Measurements from ENCODE around the gene BRPF1. TPM values are rescaled to one million over a fixed set of nuclear protein-coding genes. Genes with fewer than 3 reads are reported as not detected.

Gene BRPF1
- total RNA-seq, 1 experiment from 2014 or later, result 23.6 TPM

DNA sequence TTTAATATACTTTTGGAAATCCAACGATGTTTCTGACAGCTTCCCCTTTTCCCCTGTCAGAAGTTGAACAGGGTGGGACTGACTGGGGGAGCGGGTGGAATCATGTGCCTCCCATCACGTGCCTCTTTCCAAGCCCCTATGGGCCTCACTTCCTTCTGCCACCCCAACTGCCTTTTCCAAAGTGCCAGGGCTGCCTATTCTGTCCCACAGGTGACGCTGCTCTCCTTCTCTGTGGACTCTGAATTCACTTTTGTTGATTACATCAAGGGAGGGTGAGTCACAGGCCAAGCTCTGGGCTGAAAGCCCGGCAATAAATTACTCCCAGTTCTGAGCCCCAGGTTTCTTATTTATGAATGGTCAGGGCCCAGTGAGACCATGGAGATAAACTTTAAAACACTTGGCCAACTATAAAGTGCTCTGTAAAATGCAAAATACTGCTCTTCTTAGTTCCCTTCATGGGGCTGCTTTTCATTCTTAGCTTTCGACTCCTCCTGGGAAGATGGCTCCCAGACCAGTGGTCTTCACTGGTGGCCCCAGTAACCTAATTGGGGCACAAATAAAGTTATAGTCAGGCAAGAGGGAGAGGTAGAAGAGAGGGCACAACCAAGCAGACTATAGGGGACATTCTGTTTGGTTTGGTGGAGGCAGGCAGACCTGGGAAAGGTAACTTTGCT is 15.6 kb upstream of the BRPF1 start (continued):
- TF ChIP-seq MAX (IDR thresholded peaks at IDR 0.05) (peak; percentile 68), YY1 (IDR thresholded peaks at IDR 0.05; ENCODE audit: extremely low read depth, insufficient replicate concordance, low read depth, low read length) (no peak), EZH2 (IDR thresholded peaks at IDR 0.05) (no peak), ZFX (IDR thresholded peaks at IDR 0.05) (no peak), FOSL1 (IDR thresholded peaks at IDR 0.05; ENCODE audit: low read depth) (peak; percentile 79)

DNA sequence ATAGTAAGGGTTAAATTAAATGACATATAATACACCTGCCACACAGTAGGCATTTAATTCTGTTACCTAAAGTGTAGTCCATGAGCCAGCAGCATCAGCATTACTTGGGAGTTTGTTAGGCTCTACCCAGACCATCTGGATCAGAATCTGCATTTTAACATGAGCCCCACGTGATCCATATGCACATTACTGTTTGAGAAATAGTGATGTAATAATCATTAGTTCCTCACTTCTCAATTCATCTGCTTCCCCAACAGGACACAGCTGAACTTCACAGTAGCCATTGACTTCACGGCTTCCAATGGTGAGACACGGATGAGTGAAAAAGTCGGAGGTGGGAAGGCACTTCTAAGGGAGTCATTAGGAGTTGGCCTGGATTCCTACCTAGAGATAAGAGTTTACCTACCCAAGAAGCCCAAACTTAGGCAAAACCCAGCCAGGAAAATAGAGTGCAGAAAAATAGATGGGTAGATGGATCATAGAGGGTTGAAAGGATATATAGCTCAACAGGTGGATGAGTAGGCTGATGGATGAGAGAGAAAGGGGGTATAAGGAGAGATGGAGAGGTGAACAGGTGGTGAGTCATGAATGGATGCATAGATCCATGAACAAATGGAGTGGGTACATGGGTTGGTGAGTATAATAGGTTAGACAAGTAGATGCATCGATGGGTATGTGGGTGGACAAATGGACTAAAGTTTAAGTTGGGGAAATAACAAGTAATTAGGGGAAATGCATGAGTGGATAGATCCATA is 14.6 kb upstream of the BRPF1 start:
- H3K79me2 ChIP-seq (ENCODE audit: insufficient read depth, low read length), result no peaks in the 10 kb centered on the region
- DNase-seq (ENCODE audit: low read depth, low spot score) (no peak), ATAC-seq (no peak)
- ChIA-PET POLR2A (no interaction called here), RAD21 (ENCODE audit: low non-redundant PET in 1 of 2, low total read pairs in 2 of 2, uncharacterized antibody in 2 of 2, unreplicated experiment in 2 of 2) (no interaction called here), CTCF (no interaction called here)
- BruUV-seq (replicated peaks), result no TSS peak
- H3K9ac ChIP-seq (ENCODE audit: low read length), result no peak overlapping the region
- H3K36me3 ChIP-seq (ENCODE audit: control insufficient read depth in 1 of 2, insufficient read depth in 2 of 2, low read length in 2 of 2), result no peaks in the 10 kb centered on the region
- H3K27ac ChIP-seq (ENCODE audit: low read depth, low read length), result no peak overlapping the region
- intact Hi-C loops (cut with micrococcal nuclease), result loop anchor here (5.0 kb wide), 3 partner anchors 215 to 510 kb away; partner anchors contain the start of gene CRELD1
- no peaks in the 10 kb centered on the region for H4K20me1 ChIP-seq (ENCODE audit: insufficient read depth)
- no peaks in the 10 kb centered on the region for H3K9me3 ChIP-seq (ENCODE audit: control insufficient read depth in 1 of 2, insufficient read depth in 1 of 2, low read depth in 1 of 2, low read length in 2 of 2)
- H3K27me3 ChIP-seq (ENCODE audit: insufficient read depth, low read length), result peaks cover 3% of the 10 kb centered on the region; the same call in 1 of the 2 replicates
- H3K9me2 ChIP-seq (ENCODE audit: insufficient read depth), result no peaks in the 10 kb centered on the region
- no peak overlapping the region for H3K4me3 ChIP-seq (replicated peaks in 1 of 2; ENCODE audit: low read depth in 1 of 2, low read length in 2 of 2)
- TF ChIP-seq ELF1 (IDR thresholded peaks at IDR 0.05; ENCODE audit: borderline replicate concordance, low read depth) (no peak), POLR2A (IDR thresholded peaks at IDR 0.05; ENCODE audit: borderline replicate concordance, extremely low read depth, insufficient read depth, insufficient read length) (no peak), JUND (IDR thresholded peaks at IDR 0.05) (no peak), ATF3 (IDR thresholded peaks at IDR 0.05) (no peak), EZH2 (IDR thresholded peaks at IDR 0.05) (no peak)
- H2AFZ ChIP-seq (ENCODE audit: low read depth, low read length, poor library complexity, severe bottlenecking), result no peak overlapping the region
- H3K4me2 ChIP-seq (ENCODE audit: low read length), result no peak overlapping the region
- H3K4me1 ChIP-seq (ENCODE audit: control insufficient read depth in 1 of 2, insufficient read depth in 2 of 2, low read length in 2 of 2), result peaks cover 10 to 14% of the 10 kb centered on the region in 2 experiments
